ENCODE measurements around the gene ACOT9.

The ACOT9 gene

DNA sequence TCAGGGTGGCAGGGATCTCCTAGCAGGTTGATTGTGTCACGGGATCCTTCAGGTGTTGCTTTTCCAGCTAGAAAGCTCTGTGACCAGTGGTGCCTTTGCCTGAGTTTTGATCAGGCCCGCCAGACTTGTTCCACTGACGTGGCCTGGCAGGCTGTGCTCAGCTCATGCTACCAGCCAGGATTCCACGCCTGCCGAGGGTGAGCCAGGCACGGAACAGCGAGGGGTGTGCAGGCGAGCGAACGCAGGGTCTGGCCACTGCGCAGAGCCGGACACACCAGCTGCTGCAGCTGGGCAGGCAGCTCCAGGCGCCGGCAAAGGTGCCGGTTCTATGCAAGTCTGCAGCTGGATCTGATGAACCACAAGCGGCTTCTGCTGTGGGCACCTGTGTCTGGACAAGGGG lies 22.8 kb upstream of the ACOT9 start:
- Histone ChIP-seq H3K4me3 (ENCODE audit: low read depth in 1 of 2, low read length in 2 of 2) (no peak overlapping the region), H3K9me3 (ENCODE audit: control insufficient read depth in 1 of 2, low read length in 2 of 2) (no peaks in the 10 kb centered on the region), H3K27ac (ENCODE audit: low read depth, low read length) (no peak overlapping the region), H3K36me3 (ENCODE audit: control insufficient read depth in 1 of 2, insufficient read depth in 2 of 2, low read length in 2 of 2) (no peaks in the 10 kb centered on the region), H3K4me1 (ENCODE audit: control insufficient read depth in 1 of 2, insufficient read depth in 2 of 2, low read length in 2 of 2) (peaks cover 0 to 4% of the 10 kb centered on the region in 2 donors), H3K27me3 (ENCODE audit: control insufficient read depth in 1 of 2, insufficient read depth in 2 of 2, low read length in 2 of 2) (no peaks in the 10 kb centered on the region), H3K9ac (ENCODE audit: low read depth in 1 of 2, low read length in 2 of 2) (no peak overlapping the region)

DNA sequence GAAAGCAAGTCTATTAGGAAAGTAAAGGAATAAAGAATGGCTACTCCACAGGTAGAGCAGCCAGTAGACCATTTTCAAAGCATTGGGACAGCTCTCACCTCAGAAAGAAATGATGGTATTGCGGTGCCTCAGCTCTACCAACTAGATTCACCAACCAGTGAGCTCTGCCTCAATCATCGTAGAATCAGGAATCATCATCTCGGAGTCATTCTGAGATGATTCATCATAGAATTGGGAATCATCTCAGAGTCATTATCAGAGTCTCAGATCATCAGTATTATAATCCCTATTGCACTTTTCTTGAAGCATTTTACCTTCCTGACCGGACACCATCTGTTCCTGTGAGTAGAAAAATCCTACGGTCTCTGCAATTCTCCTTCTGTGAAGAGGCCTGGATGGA lies 22.4 kb upstream of the ACOT9 start:
- peaks cover 0 to 4% of the 10 kb centered on the region in 2 donors for H3K4me1 ChIP-seq (ENCODE audit: control insufficient read depth in 1 of 2, insufficient read depth in 2 of 2, low read length in 2 of 2)
- no peak overlapping the region for H3K4me3 ChIP-seq (ENCODE audit: low read depth in 1 of 2, low read length in 2 of 2)
- no peak overlapping the region for H3K27ac ChIP-seq (ENCODE audit: low read depth, low read length)
- no peaks in the 10 kb centered on the region for H3K9me3 ChIP-seq (ENCODE audit: control insufficient read depth in 1 of 2, low read length in 2 of 2)
- H3K27me3 ChIP-seq (ENCODE audit: control insufficient read depth in 1 of 2, insufficient read depth in 2 of 2, low read length in 2 of 2) = no peaks in the 10 kb centered on the region
- no peaks in the 10 kb centered on the region for H3K36me3 ChIP-seq (ENCODE audit: control insufficient read depth in 1 of 2, insufficient read depth in 2 of 2, low read length in 2 of 2)
- no peak overlapping the region for H3K9ac ChIP-seq (ENCODE audit: low read depth in 1 of 2, low read length in 2 of 2)

DNA sequence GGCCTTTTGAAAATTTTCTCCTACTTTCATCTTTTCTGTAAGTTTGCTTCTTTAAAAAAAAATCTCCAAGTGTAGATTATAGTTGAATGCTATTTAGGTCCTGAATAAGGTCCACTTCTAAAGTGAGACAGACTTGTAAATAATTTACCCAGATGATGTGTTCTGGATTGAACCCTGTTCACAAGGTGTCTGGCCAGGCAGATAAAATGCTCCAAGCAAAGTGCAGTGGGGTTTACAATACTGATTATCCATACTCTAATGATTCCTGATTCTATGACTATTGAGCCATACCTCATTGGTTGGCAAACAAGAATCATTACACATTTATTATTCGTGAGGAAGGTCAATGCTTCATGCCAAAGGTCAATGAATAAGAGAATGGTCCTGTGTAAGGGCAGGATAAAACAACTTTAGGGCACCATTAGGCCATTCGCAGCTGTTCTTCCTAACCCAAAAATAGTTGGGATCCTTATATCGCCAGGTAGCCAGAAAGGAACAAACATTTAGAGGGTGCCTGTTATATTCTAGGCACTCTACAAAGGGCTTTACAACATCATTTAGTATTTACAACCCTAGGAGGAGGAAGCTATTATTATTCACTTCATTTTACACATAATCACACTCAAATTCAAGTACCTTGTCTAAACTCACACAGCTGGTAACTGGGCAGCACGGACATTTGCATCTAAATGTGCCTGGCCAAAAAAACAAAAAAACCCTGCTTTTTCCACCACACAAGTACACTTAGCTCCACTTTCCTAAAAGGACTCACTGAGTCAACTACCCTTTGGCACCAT lies 21.3 kb upstream of the ACOT9 start:
- no peaks in the 10 kb centered on the region for H3K27me3 ChIP-seq (ENCODE audit: control insufficient read depth in 1 of 2, insufficient read depth in 2 of 2, low read length in 2 of 2)

DNA sequence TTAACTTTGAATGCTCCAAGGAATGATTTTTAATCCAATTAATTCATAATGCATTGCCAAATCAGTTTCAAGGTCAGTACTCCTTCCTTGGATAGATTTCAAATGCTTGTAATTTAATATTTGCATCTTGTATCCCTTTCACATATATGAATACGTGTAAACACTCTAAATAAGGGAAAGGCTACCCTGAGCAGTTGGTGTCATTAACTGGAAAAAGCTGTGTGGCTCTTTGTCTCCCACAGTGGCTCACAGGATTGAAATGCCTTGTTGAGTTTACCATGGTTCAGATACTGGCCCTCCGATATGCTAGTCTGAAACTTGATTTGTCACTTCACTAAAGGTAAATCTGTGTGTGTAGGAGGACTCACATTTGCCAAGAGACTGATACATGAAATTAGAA lies 16.7 kb upstream of the ACOT9 start:
- H3K4me1 ChIP-seq (ENCODE audit: control insufficient read depth in 1 of 2, insufficient read depth in 2 of 2, low read length in 2 of 2) = peaks cover 0 to 3% of the 10 kb centered on the region in 2 donors
- H3K9me3 ChIP-seq (ENCODE audit: control insufficient read depth in 1 of 2, low read length in 2 of 2) = no peaks in the 10 kb centered on the region
- H3K36me3 ChIP-seq (ENCODE audit: control insufficient read depth in 1 of 2, insufficient read depth in 2 of 2, low read length in 2 of 2) = no peaks in the 10 kb centered on the region
- no peak overlapping the region for H3K4me3 ChIP-seq (ENCODE audit: low read depth in 1 of 2, low read length in 2 of 2)
- H3K27me3 ChIP-seq (ENCODE audit: control insufficient read depth in 1 of 2, insufficient read depth in 2 of 2, low read length in 2 of 2) = no peaks in the 10 kb centered on the region
- H3K27ac ChIP-seq (ENCODE audit: low read depth, low read length) = no peak overlapping the region
- H3K9ac ChIP-seq (ENCODE audit: low read depth in 1 of 2, low read length in 2 of 2) = no peak overlapping the region

More for the DNA sequence above, 21.3 kb upstream of the ACOT9 start:
- Histone ChIP-seq H3K9ac (ENCODE audit: low read depth in 1 of 2, low read length in 2 of 2) (no peak overlapping the region), H3K9me3 (ENCODE audit: control insufficient read depth in 1 of 2, low read length in 2 of 2) (no peaks in the 10 kb centered on the region), H3K4me1 (ENCODE audit: control insufficient read depth in 1 of 2, insufficient read depth in 2 of 2, low read length in 2 of 2) (peaks cover 0 to 4% of the 10 kb centered on the region in 2 donors), H3K4me3 (ENCODE audit: low read depth in 1 of 2, low read length in 2 of 2) (peak overlapping the region in 1 of 2 donors; percentile 3), H3K27ac (ENCODE audit: low read depth, low read length) (no peak overlapping the region), H3K36me3 (ENCODE audit: control insufficient read depth in 1 of 2, insufficient read depth in 2 of 2, low read length in 2 of 2) (no peaks in the 10 kb centered on the region)

DNA sequence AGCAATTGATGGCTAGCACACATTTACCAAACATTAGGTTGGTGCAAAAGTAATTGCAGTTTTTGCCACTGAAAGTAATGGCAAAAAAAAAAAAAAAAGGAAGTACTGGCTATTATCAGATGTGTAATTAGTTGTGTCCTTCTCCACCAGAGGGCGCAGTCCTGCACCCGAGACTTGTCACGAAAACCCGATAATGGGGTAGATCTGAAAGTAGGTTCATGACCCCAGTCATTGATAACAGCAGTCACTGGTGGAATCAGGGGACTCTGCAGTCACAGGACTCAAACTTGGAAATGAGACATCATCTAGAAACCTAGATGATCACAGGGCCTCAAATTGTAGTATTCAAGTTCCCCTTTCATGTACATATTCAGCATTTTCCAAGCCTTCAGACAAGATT lies 13.1 kb upstream of the ACOT9 start:
- Histone ChIP-seq H3K27me3 (ENCODE audit: control insufficient read depth in 1 of 2, insufficient read depth in 2 of 2, low read length in 2 of 2) (no peaks in the 10 kb centered on the region), H3K4me1 (ENCODE audit: control insufficient read depth in 1 of 2, insufficient read depth in 2 of 2, low read length in 2 of 2) (no peaks in the 10 kb centered on the region), H3K9me3 (ENCODE audit: control insufficient read depth in 1 of 2, low read length in 2 of 2) (no peaks in the 10 kb centered on the region), H3K4me3 (ENCODE audit: low read depth in 1 of 2, low read length in 2 of 2) (no peak overlapping the region), H3K9ac (ENCODE audit: low read depth in 1 of 2, low read length in 2 of 2) (no peak overlapping the region), H3K36me3 (ENCODE audit: control insufficient read depth in 1 of 2, insufficient read depth in 2 of 2, low read length in 2 of 2) (no peaks in the 10 kb centered on the region), H3K27ac (ENCODE audit: low read depth, low read length) (no peak overlapping the region)

DNA sequence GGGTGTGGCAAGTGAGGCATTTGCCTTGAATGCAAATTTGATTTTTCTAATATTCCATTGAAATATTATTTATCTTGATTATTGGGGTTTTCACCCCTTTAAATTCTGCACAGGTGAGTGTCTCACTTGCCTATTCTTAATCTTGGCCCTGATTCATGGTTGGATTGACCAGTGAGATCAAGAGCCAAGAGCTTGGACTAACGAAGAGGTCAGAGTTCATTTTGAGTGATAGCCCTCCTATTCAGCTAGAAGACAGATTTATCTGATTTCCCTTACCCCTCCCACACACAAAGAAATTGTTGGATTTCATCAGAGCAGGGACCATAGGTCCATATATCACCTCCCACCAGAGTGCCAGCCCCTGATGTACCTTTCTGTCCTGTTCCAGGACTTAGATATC lies 11.6 kb upstream of the ACOT9 start:
- no peak overlapping the region for H3K27ac ChIP-seq (ENCODE audit: low read depth, low read length)
- no peaks in the 10 kb centered on the region for H3K9me3 ChIP-seq (ENCODE audit: control insufficient read depth in 1 of 2, low read length in 2 of 2)
- H3K4me1 ChIP-seq (ENCODE audit: control insufficient read depth in 1 of 2, insufficient read depth in 2 of 2, low read length in 2 of 2) = no peaks in the 10 kb centered on the region
- H3K36me3 ChIP-seq (ENCODE audit: control insufficient read depth in 1 of 2, insufficient read depth in 2 of 2, low read length in 2 of 2) = no peaks in the 10 kb centered on the region
- H3K9ac ChIP-seq (ENCODE audit: low read depth in 1 of 2, low read length in 2 of 2) = no peak overlapping the region
- H3K4me3 ChIP-seq (ENCODE audit: low read depth in 1 of 2, low read length in 2 of 2) = no peak overlapping the region
- H3K27me3 ChIP-seq (ENCODE audit: control insufficient read depth in 1 of 2, insufficient read depth in 2 of 2, low read length in 2 of 2) = no peaks in the 10 kb centered on the region

DNA sequence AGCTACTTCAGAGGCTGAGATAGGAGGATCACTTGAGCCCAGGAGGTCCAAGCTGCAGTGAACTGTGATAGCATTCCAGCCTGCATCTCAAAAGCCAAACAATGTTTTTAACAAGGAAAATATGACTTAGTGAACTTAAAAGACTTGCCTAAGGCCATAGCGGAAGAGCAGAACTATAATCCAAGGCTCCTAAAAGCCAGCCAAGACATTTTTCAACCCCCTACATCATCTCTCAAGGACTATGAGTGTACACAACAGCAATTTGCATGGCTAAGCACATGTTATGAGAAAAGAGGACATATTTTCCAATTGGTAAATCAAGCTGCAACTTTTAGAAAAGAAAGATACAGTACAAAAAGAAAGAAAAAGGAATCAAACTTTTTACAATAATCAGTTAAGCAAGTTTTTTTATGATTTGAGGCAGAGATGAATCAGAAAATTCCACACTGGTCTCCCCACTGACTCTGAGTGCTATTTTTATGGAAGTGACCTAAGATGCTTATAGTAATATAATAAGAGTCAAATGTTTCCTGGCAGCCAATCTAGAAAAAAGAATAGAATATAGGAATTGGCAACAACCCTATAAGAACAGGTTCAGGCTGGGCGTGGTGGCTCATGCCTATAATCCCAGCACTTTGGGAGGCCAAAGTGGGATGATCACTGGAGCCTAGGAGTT lies 9.8 kb upstream of the ACOT9 start:
- Histone ChIP-seq H3K4me1 (ENCODE audit: control insufficient read depth in 1 of 2, insufficient read depth in 2 of 2, low read length in 2 of 2) (no peaks in the 10 kb centered on the region), H3K27me3 (ENCODE audit: control insufficient read depth in 1 of 2, insufficient read depth in 2 of 2, low read length in 2 of 2) (no peaks in the 10 kb centered on the region), H3K27ac (ENCODE audit: low read depth, low read length) (no peak overlapping the region), H3K4me3 (ENCODE audit: low read depth in 1 of 2, low read length in 2 of 2) (no peak overlapping the region), H3K9ac (ENCODE audit: low read depth in 1 of 2, low read length in 2 of 2) (no peak overlapping the region), H3K36me3 (ENCODE audit: control insufficient read depth in 1 of 2, insufficient read depth in 2 of 2, low read length in 2 of 2) (no peaks in the 10 kb centered on the region), H3K9me3 (ENCODE audit: control insufficient read depth in 1 of 2, low read length in 2 of 2) (no peaks in the 10 kb centered on the region)

DNA sequence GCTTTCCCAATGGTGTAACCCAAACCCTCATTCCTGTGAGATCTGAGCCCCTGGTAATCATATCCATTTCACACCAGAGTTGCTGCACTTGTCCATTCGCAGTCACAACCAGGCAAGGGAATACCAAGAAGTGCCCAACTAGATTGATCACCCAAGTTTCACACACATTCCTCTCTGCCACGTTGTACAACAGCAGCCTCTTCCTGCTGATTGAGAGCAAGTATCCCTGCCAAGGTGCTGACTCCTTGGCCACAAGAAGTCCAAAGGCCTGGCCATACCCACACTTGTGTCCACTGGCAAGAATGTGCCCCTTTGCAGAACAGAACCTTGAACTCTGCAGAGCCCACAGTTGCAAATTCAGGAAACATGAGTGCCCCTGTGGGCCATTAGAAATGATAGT lies 6.5 kb upstream of the ACOT9 start:
- Histone ChIP-seq H3K9me3 (ENCODE audit: control insufficient read depth in 1 of 2, low read length in 2 of 2) (no peaks in the 10 kb centered on the region), H3K27ac (ENCODE audit: low read depth, low read length) (no peak overlapping the region), H3K27me3 (ENCODE audit: control insufficient read depth in 1 of 2, insufficient read depth in 2 of 2, low read length in 2 of 2) (no peaks in the 10 kb centered on the region), H3K4me3 (ENCODE audit: low read depth in 1 of 2, low read length in 2 of 2) (no peak overlapping the region), H3K9ac (ENCODE audit: low read depth in 1 of 2, low read length in 2 of 2) (no peak overlapping the region), H3K36me3 (ENCODE audit: control insufficient read depth in 1 of 2, insufficient read depth in 2 of 2, low read length in 2 of 2) (no peaks in the 10 kb centered on the region), H3K4me1 (ENCODE audit: control insufficient read depth in 1 of 2, insufficient read depth in 2 of 2, low read length in 2 of 2) (no peaks in the 10 kb centered on the region)

DNA sequence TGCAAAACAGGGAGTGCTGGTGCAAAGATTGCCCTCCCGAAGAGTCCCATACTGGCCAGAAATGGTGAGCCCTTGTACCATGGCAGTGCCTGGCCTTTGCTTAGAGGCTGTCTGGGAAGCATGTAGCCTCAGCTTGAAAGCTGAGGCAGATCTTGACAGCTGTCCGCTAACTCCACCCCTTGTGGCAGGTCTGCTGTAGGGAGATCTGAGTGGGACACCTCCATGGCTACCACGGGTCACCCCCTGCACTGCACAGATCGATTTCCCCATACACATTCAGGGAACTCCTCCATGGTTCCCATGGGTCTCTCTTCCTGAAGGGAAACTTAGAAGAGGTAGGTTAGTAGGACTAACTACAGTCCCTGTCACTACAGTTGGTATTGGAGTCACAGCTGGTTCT lies 6.1 kb upstream of the ACOT9 start:
- Histone ChIP-seq H3K27ac (ENCODE audit: low read depth, low read length) (no peak overlapping the region), H3K9me3 (ENCODE audit: control insufficient read depth in 1 of 2, low read length in 2 of 2) (no peaks in the 10 kb centered on the region), H3K36me3 (ENCODE audit: control insufficient read depth in 1 of 2, insufficient read depth in 2 of 2, low read length in 2 of 2) (no peaks in the 10 kb centered on the region), H3K9ac (ENCODE audit: low read depth in 1 of 2, low read length in 2 of 2) (no peak overlapping the region), H3K27me3 (ENCODE audit: control insufficient read depth in 1 of 2, insufficient read depth in 2 of 2, low read length in 2 of 2) (no peaks in the 10 kb centered on the region), H3K4me3 (ENCODE audit: low read depth in 1 of 2, low read length in 2 of 2) (no peak overlapping the region), H3K4me1 (ENCODE audit: control insufficient read depth in 1 of 2, insufficient read depth in 2 of 2, low read length in 2 of 2) (no peaks in the 10 kb centered on the region)

DNA sequence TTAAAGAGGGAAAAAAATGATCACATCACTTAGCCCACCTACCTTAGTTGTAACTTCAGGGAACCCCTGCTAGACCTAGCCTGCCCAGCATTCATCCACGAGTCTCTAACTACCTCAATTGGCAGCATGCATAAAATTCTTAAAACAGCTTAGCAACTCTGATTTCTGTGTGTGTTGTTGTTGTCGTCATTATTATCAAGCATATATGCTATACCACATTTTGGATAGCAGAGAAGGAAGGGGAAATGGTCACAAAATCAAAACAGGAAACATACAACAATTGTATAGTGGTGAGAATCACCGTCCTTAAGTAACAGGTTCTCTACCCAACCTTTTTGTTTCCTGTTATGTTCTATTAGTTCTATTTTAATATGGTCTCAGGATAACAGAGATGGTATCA lies 2.7 kb upstream of the ACOT9 start:
- H3K9me3 ChIP-seq (ENCODE audit: control insufficient read depth in 1 of 2, low read length in 2 of 2) = no peaks in the 10 kb centered on the region
- no peak overlapping the region for H3K27ac ChIP-seq (ENCODE audit: low read depth, low read length)
- H3K27me3 ChIP-seq (ENCODE audit: control insufficient read depth in 1 of 2, insufficient read depth in 2 of 2, low read length in 2 of 2) = no peaks in the 10 kb centered on the region
- H3K4me3 ChIP-seq (ENCODE audit: low read depth in 1 of 2, low read length in 2 of 2) = no peak overlapping the region
- no peaks in the 10 kb centered on the region for H3K36me3 ChIP-seq (ENCODE audit: control insufficient read depth in 1 of 2, insufficient read depth in 2 of 2, low read length in 2 of 2)
- H3K4me1 ChIP-seq (ENCODE audit: control insufficient read depth in 1 of 2, insufficient read depth in 2 of 2, low read length in 2 of 2) = no peaks in the 10 kb centered on the region
- no peak overlapping the region for H3K9ac ChIP-seq (ENCODE audit: low read depth in 1 of 2, low read length in 2 of 2)
